DOHH2 (cell line): ENCODE data around the gene ATXN7.

Experiments used
- H3F3A ChIP-seq: fragments of 200-600 bp; sonication (generic), shearing (Covaris generic); 2 replicates; pipeline ENCODE4 v1.6.0; 2016; ENCODE audit warnings: antibody characterized with exemption, mild to moderate bottlenecking; ENCODE audit not compliant: control insufficient read depth, insufficient read depth
- H3K27ac ChIP-seq: fragments of 200-600 bp; sonication (generic); 2 replicates; pipeline ENCODE4 v1.5.1; 2014; ENCODE audit warnings: low read depth, mild to moderate bottlenecking, low read length, moderate library complexity
- H3K27me3 ChIP-seq: fragments of 200-600 bp; sonication (generic); 2 replicates; pipeline ENCODE4 v1.6.1; 2014; ENCODE audit warnings: mild to moderate bottlenecking, low read length, mixed read lengths; ENCODE audit not compliant: control insufficient read depth
- H3K36me3 ChIP-seq: fragments of 200-600 bp; sonication (generic); 2 replicates; pipeline ENCODE4 v1.6.1; 2014; ENCODE audit warnings: mild to moderate bottlenecking, low read length, moderate library complexity, mixed read lengths; ENCODE audit not compliant: control insufficient read depth
- H3K4me1 ChIP-seq: fragments of 200-600 bp; sonication (generic); 2 replicates; pipeline ENCODE4 v1.6.1; 2014; ENCODE audit warnings: mild to moderate bottlenecking, low read length, mixed read lengths; ENCODE audit not compliant: control insufficient read depth
- H3K4me2 ChIP-seq: fragments of 200-600 bp; sonication (generic); 2 replicates; pipeline ENCODE4 v1.6.0; 2014; ENCODE audit warnings: mild to moderate bottlenecking, low read length, moderate library complexity
- H3K4me3 ChIP-seq: fragments of 200-600 bp; sonication (generic); 2 replicates; pipeline ENCODE4 v1.5.1; 2014; ENCODE audit warnings: mild to moderate bottlenecking, low read length, mixed read lengths
- H3K79me2 ChIP-seq: fragments of 200-600 bp; sonication (generic); 2 replicates; pipeline ENCODE4 v1.6.1; 2014; ENCODE audit warnings: mild to moderate bottlenecking, low read length, mixed read lengths; ENCODE audit not compliant: control insufficient read depth
- H3K9me2 ChIP-seq: fragments of 200-600 bp; sonication (generic); replicated peaks from 2 replicates; pipeline ENCODE4 v1.6.1; 2014; ENCODE audit warnings: mild to moderate bottlenecking, low read length, mixed read lengths; ENCODE audit not compliant: control insufficient read depth
- H3K9me3 ChIP-seq: fragments of 200-600 bp; sonication (generic); 2 replicates; pipeline ENCODE4 v1.6.1; 2014; ENCODE audit warnings: antibody characterized with exemption, low read length, mixed read lengths; ENCODE audit not compliant: control insufficient read depth, insufficient read depth
- H4K20me1 ChIP-seq: fragments of 200-600 bp; sonication (generic); 2 replicates; pipeline ENCODE4 v1.6.0; 2014; ENCODE audit warnings: low read depth, mild to moderate bottlenecking, antibody characterized with exemption, low read length, moderate library complexity; ENCODE audit not compliant: control insufficient read depth, insufficient read depth
- EZH2phosphoT487 ChIP-seq: fragments of 200-600 bp; sonication (generic); IDR thresholded peaks from 2 replicates; pipeline ENCODE4 v1.6.1; 2017; ENCODE audit warnings: borderline replicate concordance, mild to moderate bottlenecking, antibody characterized with exemption, low read length, moderate library complexity, mixed read lengths
- TF ChIP-seq, protein P1 (sequence below): fragments of 200-600 bp; sonication (generic); IDR thresholded peaks from one replicate; pipeline ENCODE4 v1.5.1; 2014; ENCODE audit warnings: antibody characterized with exemption, mild to moderate bottlenecking, low read depth, low read length; ENCODE audit not compliant: poor library complexity, severe bottlenecking

Gene ATXN7

DNA sequence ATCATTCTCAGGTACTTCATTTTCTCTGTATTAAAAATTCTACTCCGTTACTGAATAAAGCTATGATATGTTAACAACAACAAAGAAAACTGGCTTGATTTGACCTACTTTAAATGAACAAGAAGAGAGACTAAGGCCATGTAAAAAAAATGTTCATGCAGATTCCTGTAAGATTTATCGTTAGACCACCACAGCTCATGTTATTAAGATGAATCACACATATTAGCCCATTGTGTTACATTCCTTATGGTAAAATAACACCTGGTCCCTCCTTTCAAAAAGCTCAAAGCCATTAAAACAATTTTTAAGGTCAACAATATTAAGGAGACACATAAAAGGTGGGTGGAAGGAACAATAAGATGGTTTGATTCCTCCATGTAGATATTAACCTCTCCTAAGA lies 6.4 kb upstream of the ATXN7 start:
- Histone ChIP-seq H3K4me1 (peaks cover 17% of the 10 kb centered on the region), H3K27ac (no peak overlapping the region), H3F3A (no peaks in the 10 kb centered on the region), H3K4me2 (no peak overlapping the region), H3K4me3 (no peak overlapping the region), H3K9me3 (no peaks in the 10 kb centered on the region), H3K9me2 (no peaks in the 10 kb centered on the region), H4K20me1 (peaks cover 6% of the 10 kb centered on the region; the same call in 1 of the 2 replicates), H3K27me3 (no peaks in the 10 kb centered on the region), H3K79me2 (peaks cover 94% of the 10 kb centered on the region), H3K36me3 (0 out of 2 replicates have a peak, but pooled peaks cover 9% of the 10 kb centered on the region)
- TF ChIP-seq, protein P1, sequence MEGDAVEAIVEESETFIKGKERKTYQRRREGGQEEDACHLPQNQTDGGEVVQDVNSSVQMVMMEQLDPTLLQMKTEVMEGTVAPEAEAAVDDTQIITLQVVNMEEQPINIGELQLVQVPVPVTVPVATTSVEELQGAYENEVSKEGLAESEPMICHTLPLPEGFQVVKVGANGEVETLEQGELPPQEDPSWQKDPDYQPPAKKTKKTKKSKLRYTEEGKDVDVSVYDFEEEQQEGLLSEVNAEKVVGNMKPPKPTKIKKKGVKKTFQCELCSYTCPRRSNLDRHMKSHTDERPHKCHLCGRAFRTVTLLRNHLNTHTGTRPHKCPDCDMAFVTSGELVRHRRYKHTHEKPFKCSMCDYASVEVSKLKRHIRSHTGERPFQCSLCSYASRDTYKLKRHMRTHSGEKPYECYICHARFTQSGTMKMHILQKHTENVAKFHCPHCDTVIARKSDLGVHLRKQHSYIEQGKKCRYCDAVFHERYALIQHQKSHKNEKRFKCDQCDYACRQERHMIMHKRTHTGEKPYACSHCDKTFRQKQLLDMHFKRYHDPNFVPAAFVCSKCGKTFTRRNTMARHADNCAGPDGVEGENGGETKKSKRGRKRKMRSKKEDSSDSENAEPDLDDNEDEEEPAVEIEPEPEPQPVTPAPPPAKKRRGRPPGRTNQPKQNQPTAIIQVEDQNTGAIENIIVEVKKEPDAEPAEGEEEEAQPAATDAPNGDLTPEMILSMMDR = no peak
- no peak for TF ChIP-seq EZH2phosphoT487

DNA sequence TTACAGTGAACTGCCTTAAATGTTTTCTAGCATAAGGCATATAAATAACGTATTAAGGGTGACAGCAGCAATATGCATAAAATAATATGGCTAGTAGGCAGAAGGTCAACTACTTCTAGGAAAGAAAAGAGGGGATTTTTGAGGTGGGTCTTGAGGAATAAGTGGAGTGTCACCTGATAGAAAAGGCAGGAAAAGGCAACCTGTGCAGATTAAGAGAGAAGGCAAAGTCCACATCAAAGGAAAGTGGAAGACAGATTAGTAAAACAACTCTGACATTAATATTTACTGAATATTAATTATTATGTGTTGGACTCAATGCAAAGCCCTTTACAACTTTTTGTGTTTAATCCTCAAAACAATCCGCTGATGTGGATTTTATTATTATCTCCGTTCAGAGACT lies 2.9 kb upstream of the ATXN7 start:
- H3K36me3 ChIP-seq = peaks cover 11% of the 10 kb centered on the region
- no peaks in the 10 kb centered on the region for H3K9me3 ChIP-seq
- H3K9me2 ChIP-seq = no peaks in the 10 kb centered on the region
- peaks cover 27% of the 10 kb centered on the region for H3K4me1 ChIP-seq
- H3K79me2 ChIP-seq = peaks cover 94% of the 10 kb centered on the region
- H3K4me2 ChIP-seq = no peak overlapping the region
- no peaks in the 10 kb centered on the region for H3F3A ChIP-seq
- H3K4me3 ChIP-seq = no peak overlapping the region
- TF ChIP-seq, protein P1 = no peak
- no peak for TF ChIP-seq EZH2phosphoT487
- H4K20me1 ChIP-seq = peaks cover under 1% of the 10 kb centered on the region; the same call in 1 of the 2 replicates
- no peak overlapping the region for H3K27ac ChIP-seq
- H3K27me3 ChIP-seq = no peaks in the 10 kb centered on the region

DNA sequence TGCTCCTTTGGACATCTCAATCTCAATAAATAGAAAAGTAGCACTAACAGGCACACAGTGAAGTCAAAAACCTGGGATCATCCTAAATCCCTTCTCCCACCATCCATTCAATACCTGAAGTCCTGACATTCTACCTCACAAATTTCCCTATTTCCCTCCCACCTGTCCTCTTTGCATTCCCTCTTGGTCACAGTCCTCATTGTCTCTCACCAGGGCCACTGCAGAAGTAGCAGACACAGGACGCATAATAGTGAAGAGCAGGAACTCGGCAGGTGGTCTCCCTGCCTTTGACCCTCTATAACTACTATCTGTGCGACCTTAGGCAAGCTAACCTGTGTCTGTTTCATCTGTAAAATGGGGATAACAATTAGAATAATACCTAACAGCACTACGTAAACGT lies 2.4 kb upstream of the ATXN7 start:
- Histone ChIP-seq H4K20me1 (no peaks in the 10 kb centered on the region), H3K27ac (no peak overlapping the region), H3K79me2 (peaks cover 94% of the 10 kb centered on the region), H3K4me1 (peaks cover 32% of the 10 kb centered on the region), H3K36me3 (peaks cover 14% of the 10 kb centered on the region), H3K9me2 (no peaks in the 10 kb centered on the region), H3K9me3 (no peaks in the 10 kb centered on the region), H3K27me3 (no peaks in the 10 kb centered on the region), H3F3A (no peaks in the 10 kb centered on the region), H3K4me2 (no peak overlapping the region; the same call in 1 of the 2 replicates), H3K4me3 (no peak overlapping the region)
- TF ChIP-seq, protein P1 = no peak
- no peak for TF ChIP-seq EZH2phosphoT487

DNA sequence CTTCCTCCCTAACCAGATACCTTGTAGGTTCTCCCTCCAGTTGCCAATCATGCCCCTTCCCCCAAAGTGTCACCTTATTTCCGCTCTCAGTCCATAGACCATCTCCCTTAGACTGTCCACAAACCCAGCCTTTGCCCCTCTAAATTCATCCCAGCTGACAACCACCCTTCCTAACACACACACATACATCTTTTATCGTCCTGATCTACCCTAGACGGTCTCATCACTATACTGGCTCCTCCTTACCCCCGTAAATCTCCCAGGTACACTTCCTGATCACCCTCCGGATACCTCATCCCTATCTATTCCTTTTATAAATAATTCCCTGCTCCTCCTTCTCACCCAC lies 890 bp upstream of the ATXN7 start:
- Histone ChIP-seq H3K9me2 (no peaks in the 10 kb centered on the region), H4K20me1 (0 out of 2 replicates have a peak, but pooled peaks cover 2% of the 10 kb centered on the region), H3K27ac (peak overlapping the region; percentile 67), H3F3A (no peaks in the 10 kb centered on the region), H3K4me1 (peaks cover 34% of the 10 kb centered on the region), H3K79me2 (peaks cover 94% of the 10 kb centered on the region), H3K36me3 (peaks cover 25% of the 10 kb centered on the region), H3K9me3 (no peaks in the 10 kb centered on the region), H3K4me3 (peak overlapping the region; percentile 85), H3K27me3 (no peaks in the 10 kb centered on the region), H3K4me2 (peak overlapping the region; percentile 64)
- TF ChIP-seq, protein P1 = no peak
- TF ChIP-seq EZH2phosphoT487 = no peak
